Activated CD4-positive, CD25-positive, alpha-beta regulatory T cell (primary cell): ENCODE data around the gene RPL6.

Source experiments
- DNase-seq, 4 experiments: peaks; one replicate each; lab custom pipeline; 2025; lab: John Stamatoyannopoulos, UW

Gene RPL6

GRCh38 chr12:112380663-112381405, 28.6 kb downstream of the RPL6 start:
- DNase-seq = no peak

GRCh38 chr12:112375105-112375504, 34.3 kb downstream of the RPL6 start:
- DNase-seq = no peak

- no peak for DNase-seq
These were observed 35.2 kb downstream of the RPL6 start for GRCh38 chr12:112374166-112374740.

- DNase-seq = no peak
These were observed 38.4 kb downstream of the RPL6 start for GRCh38 chr12:112370868-112371510.

GRCh38 chr12:112370199-112370598, 39.2 kb downstream of the RPL6 start:
- no peak for DNase-seq

GRCh38 chr12:112368856-112369255, 40.5 kb downstream of the RPL6 start:
- DNase-seq = no peak

GRCh38 chr12:112367965-112368364, 41.4 kb downstream of the RPL6 start:
- no peak for DNase-seq

GRCh38 chr12:112362310-112362709, 47.1 kb downstream of the RPL6 start:
- DNase-seq = no peak

- DNase-seq = no peak
These were observed 48.1 kb downstream of the RPL6 start for GRCh38 chr12:112361271-112361670.

GRCh38 chr12:112359290-112359689, 50.1 kb downstream of the RPL6 start:
- no peak for DNase-seq

GRCh38 chr12:112357214-112357613, 52.2 kb downstream of the RPL6 start:
- no peak for DNase-seq
